Endothelial cell (in vitro differentiated cells): ENCODE data around the gene DNAJA4. TPM values are rescaled to one million over a fixed set of nuclear protein-coding genes. Genes with fewer than 3 reads are reported as not detected.

Experiments
- DNase-seq: peaks from one replicate; pipeline ENCODE4 v3.0.0; 2021; ENCODE audit warnings: low spot score
- H3K27ac Mint-ChIP-seq: one replicate; pipeline ENCODE4 v1.8.0; 2021; ENCODE audit warnings: mixed read lengths, inconsistent platforms; ENCODE audit not compliant: unreplicated experiment
- H3K27me3 Mint-ChIP-seq: one replicate; pipeline ENCODE4 v1.8.0; 2021; ENCODE audit warnings: mild to moderate bottlenecking, moderate library complexity, mixed read lengths, inconsistent platforms; ENCODE audit not compliant: unreplicated experiment
- H3K36me3 Mint-ChIP-seq: one replicate; pipeline ENCODE4 v1.8.0; 2021; ENCODE audit warnings: mild to moderate bottlenecking, low read depth, mixed read lengths, inconsistent platforms; ENCODE audit not compliant: unreplicated experiment
- H3K4me1 Mint-ChIP-seq: one replicate; pipeline ENCODE4 v1.8.0; 2021; ENCODE audit warnings: mild to moderate bottlenecking, mixed read lengths, inconsistent platforms; ENCODE audit not compliant: unreplicated experiment
- H3K4me3 Mint-ChIP-seq: one replicate; pipeline ENCODE4 v1.8.0; 2021; ENCODE audit warnings: mild to moderate bottlenecking, mixed read lengths, inconsistent platforms; ENCODE audit not compliant: unreplicated experiment
- H3K9me3 Mint-ChIP-seq: one replicate; pipeline ENCODE4 v1.8.0; 2021; ENCODE audit warnings: mixed read lengths, inconsistent platforms; ENCODE audit not compliant: unreplicated experiment
- total RNA-seq: library from RNA; stranded (reverse); fragmentation: NEBNext Ultra II Directional; extraction: Animal tissue kit (Norgen Biotek cat#: 25700); gene quantifications from one replicate; pipeline ENCODE4 v1.2.1, GENCODE V29; 2021; ENCODE audit not compliant: unreplicated experiment
- TF ChIP-seq, protein P1 (sequence below): fragments of 200-600 bp; sonication (generic); IDR thresholded peaks from one replicate; pipeline ENCODE4 v1.5.0; 2021; ENCODE audit warnings: antibody characterized with exemption; ENCODE audit not compliant: unreplicated experiment

DNAJA4 gene
- total RNA-seq, 1 donor from 2014 or later = 2.1 TPM

DNA sequence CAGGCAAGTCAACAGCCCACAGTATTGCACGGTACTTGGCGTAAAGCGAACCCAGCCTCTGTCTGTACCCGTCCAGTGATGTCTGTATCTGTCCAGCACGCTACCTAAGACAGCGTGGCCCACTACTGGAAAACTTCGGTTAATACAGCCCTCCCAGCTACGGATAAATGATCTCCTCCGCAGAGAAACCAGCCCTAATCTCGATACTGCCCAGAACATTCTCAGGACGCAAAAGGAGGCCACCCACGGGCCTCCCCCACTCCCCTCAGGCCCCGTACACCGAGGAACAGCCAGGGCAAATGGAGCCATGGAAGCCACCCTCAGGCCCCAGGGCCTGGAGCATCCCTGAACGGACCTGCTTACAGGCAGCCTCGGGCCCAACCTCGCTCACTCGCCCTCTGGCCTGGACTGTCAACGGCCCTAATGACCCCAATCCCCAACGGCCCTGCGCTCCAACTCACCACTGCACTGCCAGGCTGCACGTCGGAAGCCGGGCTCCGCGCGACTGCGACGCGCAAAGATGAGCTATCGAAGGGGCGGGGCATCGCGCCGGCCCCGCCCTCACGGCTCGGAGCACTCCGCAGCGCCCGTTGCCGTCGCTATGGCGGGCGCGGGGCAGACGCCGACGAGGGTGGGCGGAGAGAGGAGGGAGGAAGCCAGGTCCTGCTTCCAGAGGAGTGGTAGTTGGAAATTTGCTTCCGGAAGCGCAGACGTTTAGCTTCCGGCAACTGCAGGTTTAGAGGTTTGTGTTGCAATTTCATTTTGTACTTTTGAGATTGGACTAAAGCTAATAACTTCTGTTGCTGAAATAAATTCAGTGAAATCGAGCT, 35.0 kb downstream of the DNAJA4 start, which contains the start of gene SKIC8:
Gene SKIC8 (minus strand): TSS at position 509 of the 830 bp plus-strand sequence. CDS start 3,923 bp downstream, outside the sequence.
- TF ChIP-seq, protein P1, sequence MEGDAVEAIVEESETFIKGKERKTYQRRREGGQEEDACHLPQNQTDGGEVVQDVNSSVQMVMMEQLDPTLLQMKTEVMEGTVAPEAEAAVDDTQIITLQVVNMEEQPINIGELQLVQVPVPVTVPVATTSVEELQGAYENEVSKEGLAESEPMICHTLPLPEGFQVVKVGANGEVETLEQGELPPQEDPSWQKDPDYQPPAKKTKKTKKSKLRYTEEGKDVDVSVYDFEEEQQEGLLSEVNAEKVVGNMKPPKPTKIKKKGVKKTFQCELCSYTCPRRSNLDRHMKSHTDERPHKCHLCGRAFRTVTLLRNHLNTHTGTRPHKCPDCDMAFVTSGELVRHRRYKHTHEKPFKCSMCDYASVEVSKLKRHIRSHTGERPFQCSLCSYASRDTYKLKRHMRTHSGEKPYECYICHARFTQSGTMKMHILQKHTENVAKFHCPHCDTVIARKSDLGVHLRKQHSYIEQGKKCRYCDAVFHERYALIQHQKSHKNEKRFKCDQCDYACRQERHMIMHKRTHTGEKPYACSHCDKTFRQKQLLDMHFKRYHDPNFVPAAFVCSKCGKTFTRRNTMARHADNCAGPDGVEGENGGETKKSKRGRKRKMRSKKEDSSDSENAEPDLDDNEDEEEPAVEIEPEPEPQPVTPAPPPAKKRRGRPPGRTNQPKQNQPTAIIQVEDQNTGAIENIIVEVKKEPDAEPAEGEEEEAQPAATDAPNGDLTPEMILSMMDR = no peak
- Mint-ChIP-seq H3K4me1 (peaks cover 6% of the 10 kb centered on the region), H3K9me3 (no peaks in the 10 kb centered on the region), H3K27me3 (no peaks in the 10 kb centered on the region), H3K36me3 (no peaks in the 10 kb centered on the region), H3K4me3 (peak within 1 kb of the TSS; percentile 98), H3K27ac (peak within 1 kb of the TSS; percentile 88)
- peak; percentile 93 for DNase-seq

DNA sequence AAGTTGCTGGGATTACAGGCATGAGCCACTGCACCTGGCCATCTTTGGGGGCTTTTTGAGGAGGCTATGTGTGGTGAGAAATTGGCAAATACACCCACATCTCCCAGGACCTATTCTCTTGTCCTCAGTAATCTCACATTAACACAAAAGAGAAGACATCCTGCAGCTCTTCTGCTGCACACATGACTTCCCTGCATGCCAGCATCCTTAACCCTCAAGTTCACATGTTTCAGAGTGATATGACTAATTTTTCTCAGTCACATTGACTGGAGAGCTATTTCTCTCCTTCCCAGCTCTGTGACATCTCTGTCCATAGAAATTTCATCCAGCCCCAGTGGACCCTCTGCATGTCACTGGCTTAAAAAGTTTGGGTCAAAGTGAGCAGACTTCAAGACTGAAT, 37.0 kb downstream of the DNAJA4 start:
- H3K4me3 Mint-ChIP-seq = no peak overlapping the region
- peaks cover 6% of the 10 kb centered on the region for H3K4me1 Mint-ChIP-seq
- no peaks in the 10 kb centered on the region for H3K27me3 Mint-ChIP-seq
- TF ChIP-seq, protein P1 = no peak
- no peak overlapping the region for H3K27ac Mint-ChIP-seq
- no peaks in the 10 kb centered on the region for H3K36me3 Mint-ChIP-seq
- no peak for DNase-seq
- H3K9me3 Mint-ChIP-seq = no peaks in the 10 kb centered on the region

DNA sequence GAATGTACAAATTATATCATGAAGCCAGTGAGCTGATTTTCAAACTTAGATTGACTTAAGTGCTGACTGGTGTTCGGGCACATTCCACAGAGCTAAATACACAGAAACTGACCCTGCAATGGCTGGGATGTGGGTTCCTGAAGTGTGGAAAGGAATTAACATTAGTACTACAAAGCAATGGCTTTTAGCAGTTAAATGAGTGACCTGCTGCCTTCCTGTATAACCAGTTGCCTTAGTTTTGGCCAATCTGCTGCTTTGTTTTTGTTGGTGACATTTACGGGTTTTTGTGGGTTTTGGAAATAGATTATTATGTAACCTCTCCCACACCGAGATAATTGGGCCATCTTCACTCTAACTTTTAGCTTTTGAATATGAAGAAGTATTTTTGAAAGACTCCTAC, 37.5 kb downstream of the DNAJA4 start:
- H3K4me3 Mint-ChIP-seq = no peak overlapping the region
- no peaks in the 10 kb centered on the region for H3K36me3 Mint-ChIP-seq
- no peaks in the 10 kb centered on the region for H3K27me3 Mint-ChIP-seq
- H3K27ac Mint-ChIP-seq = no peak overlapping the region
- TF ChIP-seq, protein P1 = no peak
- H3K4me1 Mint-ChIP-seq = peaks cover 6% of the 10 kb centered on the region
- no peaks in the 10 kb centered on the region for H3K9me3 Mint-ChIP-seq
- DNase-seq = no peak

DNA sequence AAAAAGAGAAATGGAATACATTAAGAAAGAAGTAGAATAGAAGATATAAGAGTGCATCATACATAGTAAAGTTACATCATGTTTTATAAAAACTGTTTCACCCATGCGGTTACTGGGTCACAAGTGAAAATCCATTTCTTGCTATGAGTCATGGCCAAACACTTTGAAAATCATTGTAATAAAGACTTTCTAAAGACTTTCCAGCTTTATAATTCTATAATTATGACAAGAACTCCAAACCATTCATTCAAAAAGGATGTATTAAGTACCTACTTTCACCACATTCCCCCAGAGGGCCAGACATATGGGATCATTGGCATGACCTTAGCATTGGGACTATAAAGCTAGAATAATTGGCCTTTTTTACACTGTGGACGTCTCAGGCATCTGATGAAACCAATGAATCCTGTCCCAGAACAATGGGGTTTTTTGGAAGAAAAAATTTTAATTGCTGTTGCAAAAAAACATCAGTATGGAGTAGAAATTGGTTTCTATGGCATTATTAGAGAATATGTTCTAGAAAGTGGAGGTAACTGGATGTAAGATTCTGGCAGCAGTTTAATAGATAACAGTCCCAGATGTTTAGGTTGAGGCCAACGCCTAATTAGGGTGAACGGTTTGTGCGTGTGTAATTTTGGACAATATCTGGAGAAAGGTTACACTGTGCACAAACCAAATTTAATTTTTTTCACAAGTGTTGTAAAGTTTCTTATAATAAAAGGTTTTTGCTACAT, 38.4 kb downstream of the DNAJA4 start:
- Mint-ChIP-seq H3K27ac (no peak overlapping the region), H3K4me1 (peaks cover 6% of the 10 kb centered on the region), H3K4me3 (no peak overlapping the region), H3K27me3 (no peaks in the 10 kb centered on the region), H3K9me3 (no peaks in the 10 kb centered on the region), H3K36me3 (no peaks in the 10 kb centered on the region)
- DNase-seq = no peak
- TF ChIP-seq, protein P1 = no peak
